Measurements from ENCODE around the gene NGLY1. TPM values are rescaled to one million over a fixed set of nuclear protein-coding genes. Genes with fewer than 3 reads are reported as not detected.

Gene NGLY1
- total RNA-seq, 1 experiment from 2014 or later = 29.4 TPM

DNA sequence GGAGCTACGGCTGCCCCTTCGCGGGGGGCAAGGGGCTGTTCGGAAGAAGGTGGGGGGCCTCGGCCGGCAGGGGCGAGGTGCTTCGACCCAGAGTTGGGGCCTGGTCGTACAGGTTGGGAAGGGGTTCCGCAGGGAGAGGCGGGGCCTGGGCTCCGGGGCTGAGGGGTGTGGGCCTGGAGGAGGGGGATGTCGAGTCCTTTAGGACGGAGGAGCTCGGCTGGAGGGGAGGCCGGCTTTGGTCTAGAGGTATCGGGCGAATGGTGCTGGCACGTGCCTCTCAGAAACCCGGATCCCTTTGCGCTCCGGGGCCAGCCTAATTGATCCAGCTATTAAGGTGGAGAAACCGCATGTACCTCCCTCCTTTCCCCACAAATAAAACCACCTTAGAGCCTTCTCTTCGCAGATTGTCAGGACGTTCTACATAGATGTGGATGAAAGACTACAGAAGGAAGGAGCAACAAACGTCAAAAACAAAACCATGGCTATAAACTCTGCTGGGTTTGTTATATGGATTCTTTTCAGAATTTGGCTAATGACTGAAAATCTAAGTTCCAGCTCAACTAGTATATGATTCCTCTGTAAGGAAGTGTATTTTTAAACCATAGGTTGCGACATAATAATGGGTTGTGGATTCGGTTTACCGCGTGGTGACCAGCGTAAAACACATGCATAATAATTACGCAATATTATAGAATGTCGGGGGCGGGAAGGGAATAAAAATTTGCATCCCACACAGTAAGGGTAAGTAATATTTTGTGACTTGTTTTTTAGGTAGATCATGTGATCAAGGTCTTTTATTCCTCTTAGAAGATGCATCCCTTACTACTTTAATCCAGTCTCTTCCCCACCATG is 644 bp upstream of the NGLY1 start:
- peak overlapping the region; percentile 64 for H3K9ac ChIP-seq (ENCODE audit: low read length)
- no peaks in the 10 kb centered on the region for H3K9me3 ChIP-seq (ENCODE audit: control insufficient read depth in 1 of 2, insufficient read depth in 1 of 2, low read depth in 1 of 2, low read length in 2 of 2)
- ChIA-PET CTCF (interaction anchor here (1.2 to 1.5 kb wide), 2 partner anchors 48 to 136 kb away, joined by 4 to 8 read pairs; no protein-coding TSS in a partner anchor), RAD21 (ENCODE audit: low non-redundant PET in 1 of 2, low total read pairs in 2 of 2, uncharacterized antibody in 2 of 2, unreplicated experiment in 2 of 2) (interaction anchor here (0.6 to 0.7 kb wide), 3 partner anchors 54 to 662 kb away, joined by 3 to 6 read pairs (median 3); no protein-coding TSS in a partner anchor), POLR2A (interaction anchor here (0.7 to 1.0 kb wide), 4 partner anchors 10 to 70 kb away, joined by 3 to 4 read pairs (median 4); no protein-coding TSS in a partner anchor)
- no peaks in the 10 kb centered on the region for H3K36me3 ChIP-seq (ENCODE audit: control insufficient read depth in 1 of 2, insufficient read depth in 2 of 2, low read length in 2 of 2)
- peaks cover 40% of the 10 kb centered on the region for H3K79me2 ChIP-seq (ENCODE audit: insufficient read depth, low read length)
- peak overlapping the region; percentile 23; the same call in 1 of the 2 replicates for H3K27ac ChIP-seq (ENCODE audit: low read depth, low read length)
- TF ChIP-seq CTCF (IDR thresholded peaks at IDR 0.05 in 2 of 3, conservative IDR thresholded peaks at IDR 0.05 in 1 of 3; ENCODE audit: borderline replicate concordance in 1 of 3, insufficient read depth in 1 of 3, low read depth in 2 of 3, low read length in 2 of 3) (no peak), FOSL1 (IDR thresholded peaks at IDR 0.05; ENCODE audit: low read depth) (no peak), SP1 (IDR thresholded peaks at IDR 0.05; ENCODE audit: low read depth) (no peak), CBX3 (IDR thresholded peaks at IDR 0.05; ENCODE audit: low read depth) (no peak), CEBPB (IDR thresholded peaks at IDR 0.05; ENCODE audit: low read depth) (peak; percentile 83), YY1 (IDR thresholded peaks at IDR 0.05; ENCODE audit: extremely low read depth, insufficient replicate concordance, low read depth, low read length) (no peak), EGR1 (IDR thresholded peaks at IDR 0.05; ENCODE audit: low read depth) (peak; percentile 41; the same call in 1 of the 2 replicates), EZH2 (IDR thresholded peaks at IDR 0.05) (no peak), RAD21 (IDR thresholded peaks at IDR 0.05; ENCODE audit: low read depth) (no peak), JUND (IDR thresholded peaks at IDR 0.05) (no peak)
- TF ChIP-seq, protein P1, sequence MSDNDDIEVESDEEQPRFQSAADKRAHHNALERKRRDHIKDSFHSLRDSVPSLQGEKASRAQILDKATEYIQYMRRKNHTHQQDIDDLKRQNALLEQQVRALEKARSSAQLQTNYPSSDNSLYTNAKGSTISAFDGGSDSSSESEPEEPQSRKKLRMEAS (IDR thresholded peaks at IDR 0.05) = peak; percentile 54
- TF ChIP-seq, protein P2, sequence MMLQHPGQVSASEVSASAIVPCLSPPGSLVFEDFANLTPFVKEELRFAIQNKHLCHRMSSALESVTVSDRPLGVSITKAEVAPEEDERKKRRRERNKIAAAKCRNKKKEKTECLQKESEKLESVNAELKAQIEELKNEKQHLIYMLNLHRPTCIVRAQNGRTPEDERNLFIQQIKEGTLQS (IDR thresholded peaks at IDR 0.05) = no peak
- no peaks in the 10 kb centered on the region for H3K27me3 ChIP-seq (ENCODE audit: insufficient read depth, low read length)
- ATAC-seq = peak; percentile 69
- no peaks in the 10 kb centered on the region for H3K9me2 ChIP-seq (ENCODE audit: insufficient read depth)
- BruUV-seq (replicated peaks) = TSS peak; percentile 79
- no peak overlapping the region for H2AFZ ChIP-seq (ENCODE audit: low read depth, low read length, poor library complexity, severe bottlenecking)
- intact Hi-C loops (cut with micrococcal nuclease) = no loop called here
- peak overlapping the region; percentile 86 for H3K4me2 ChIP-seq (ENCODE audit: low read length)
- H3K4me3 ChIP-seq (replicated peaks in 1 of 2; ENCODE audit: low read depth in 1 of 2, low read length in 2 of 2) = peak overlapping the region; percentile 59 to 84
- DNase-seq (ENCODE audit: low read depth, low spot score) = no peak
- peaks cover 3 to 23% of the 10 kb centered on the region in 2 experiments; a peak in 2 of 4 replicates for H3K4me1 ChIP-seq (ENCODE audit: control insufficient read depth in 1 of 2, insufficient read depth in 2 of 2, low read length in 2 of 2)
- no peaks in the 10 kb centered on the region for H4K20me1 ChIP-seq (ENCODE audit: insufficient read depth)
